Endometrium (tissue), 2 donors: ENCODE measurements around the gene PPP2R3A.

Source experiments
- FAIRE-seq: peaks from 2 replicates; lab custom pipeline; 2012; peaks lifted over from hg19 to GRCh38; lab: Jason Lieb, UNC
- donor health status: control.
- donor health status: control.

The PPP2R3A gene

DNA sequence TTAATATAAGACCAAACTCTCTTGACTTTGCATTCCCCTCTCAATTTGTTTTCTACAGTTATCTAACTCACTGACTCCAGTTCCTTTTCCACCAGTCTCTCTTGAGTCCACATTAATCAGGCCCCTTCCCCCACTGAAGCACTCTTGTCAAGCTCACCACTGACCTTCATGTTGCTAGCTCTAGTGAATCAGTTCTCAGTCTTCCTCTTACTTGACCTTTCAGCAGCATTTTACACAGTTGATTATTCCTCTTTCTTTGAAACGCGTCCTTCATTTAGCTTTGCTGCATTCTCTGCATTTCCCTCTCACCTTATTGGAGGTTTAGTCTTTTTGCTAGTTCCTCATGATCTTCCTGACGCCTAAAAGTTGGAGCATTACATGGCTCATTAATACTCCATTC lies 8.3 kb downstream of the PPP2R3A start:
- FAIRE-seq: no peak

DNA sequence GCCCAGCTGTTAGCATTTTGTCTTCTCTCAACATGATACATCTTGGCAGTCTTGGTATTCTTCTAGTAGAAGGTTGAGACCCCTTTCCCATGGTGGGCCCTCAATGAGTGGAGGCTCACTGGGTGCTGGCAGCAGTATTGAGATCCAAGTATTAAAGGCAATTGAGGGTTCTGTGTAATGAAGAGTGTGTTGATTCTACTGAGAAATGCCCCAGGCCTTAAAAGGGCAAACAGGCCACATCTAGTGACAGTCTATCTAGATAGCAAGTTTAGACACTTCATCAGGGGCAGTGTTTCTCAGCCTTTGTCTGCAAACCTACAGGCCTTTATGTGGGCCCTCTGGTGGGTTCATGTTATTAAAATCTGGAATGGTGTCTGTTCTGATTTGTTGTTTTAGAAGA lies 9.5 kb downstream of the PPP2R3A start:
- no peak for FAIRE-seq

- no peak for FAIRE-seq
Observed at GRCh38 chr3:135975536-135975935, 10.0 kb downstream of the PPP2R3A start.

- FAIRE-seq: no peak
Observed at GRCh38 chr3:135980343-135980742, 14.8 kb downstream of the PPP2R3A start.

DNA sequence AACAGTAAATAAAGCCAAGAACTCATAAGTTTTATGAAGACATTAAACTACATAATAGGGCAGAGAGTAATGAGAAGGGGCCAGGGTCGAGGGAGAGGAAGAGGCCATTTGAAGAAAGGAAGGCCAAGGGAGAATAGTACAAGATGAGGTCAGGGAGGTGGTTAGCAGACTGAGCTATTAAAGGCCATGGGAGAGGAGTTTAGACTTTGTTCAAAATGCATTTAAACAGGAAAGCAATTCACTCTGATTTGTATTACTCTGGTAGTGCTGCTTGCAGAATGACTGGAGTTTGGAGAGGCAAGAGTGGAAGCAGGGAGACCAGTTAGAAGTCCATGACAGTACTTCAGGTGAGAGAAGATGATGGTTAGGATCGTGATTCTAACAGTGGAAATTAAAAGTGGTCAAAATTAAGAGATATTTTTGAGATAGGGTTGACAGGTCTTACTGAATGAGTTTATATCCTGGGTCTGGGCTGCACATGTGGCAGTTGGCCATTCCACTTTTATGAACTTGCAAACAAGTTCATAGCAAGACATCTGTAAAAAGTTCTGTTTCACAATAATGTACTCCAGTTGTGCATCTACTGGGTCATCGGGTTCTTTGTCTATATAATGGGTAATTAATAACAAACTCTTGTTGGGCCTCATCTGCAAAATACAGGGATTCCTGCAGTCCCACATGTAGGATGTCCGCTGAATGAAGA lies 16.3 kb downstream of the PPP2R3A start:
- FAIRE-seq: peak; percentile 96

DNA sequence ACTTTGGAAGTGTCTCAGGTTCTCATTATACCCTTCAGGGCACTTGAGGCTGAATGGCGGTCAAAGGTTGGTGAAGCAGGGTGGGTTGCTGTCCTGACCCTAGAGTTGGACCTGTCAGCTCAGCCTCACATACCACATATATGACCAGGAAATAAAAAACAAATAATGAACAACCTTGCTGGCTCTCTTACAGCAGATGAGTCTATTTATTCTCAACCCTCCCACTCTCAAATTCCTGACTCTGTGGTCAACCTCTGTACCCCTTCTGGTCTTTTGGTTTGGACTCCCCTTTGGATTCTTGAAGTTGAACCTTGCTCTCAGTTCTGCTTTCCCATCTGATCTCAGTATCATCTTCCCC lies 16.9 kb downstream of the PPP2R3A start:
- FAIRE-seq: peak; percentile 57

DNA sequence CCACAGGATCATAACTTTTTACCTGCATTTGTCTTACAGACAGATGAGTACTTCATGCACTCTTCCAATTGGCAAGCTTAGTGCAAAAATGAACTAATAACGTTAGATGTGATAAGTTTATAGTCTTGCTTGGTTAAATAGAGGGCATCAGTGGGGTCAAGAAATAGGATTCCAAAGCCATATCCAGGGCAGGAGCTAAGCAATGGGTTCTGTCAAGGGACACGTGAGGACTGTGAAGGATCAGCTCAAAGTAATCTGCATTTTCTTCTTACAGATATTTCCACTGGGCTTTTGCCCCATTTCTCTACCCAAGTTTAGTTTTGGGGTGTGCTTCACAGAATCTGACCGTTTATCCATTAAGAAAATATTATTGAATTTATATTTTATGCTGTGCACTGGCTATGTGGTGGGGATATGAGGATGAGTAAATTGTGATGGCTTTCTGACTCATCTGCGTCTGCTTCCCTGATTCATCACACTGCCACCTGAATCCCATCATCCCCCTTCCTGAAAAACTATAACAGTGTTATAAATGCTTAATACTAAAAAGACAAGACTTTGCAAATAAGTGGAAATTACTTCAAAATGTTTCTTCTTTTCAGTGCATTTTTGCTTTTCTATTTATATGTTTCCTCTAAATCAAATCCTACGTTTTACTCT lies 17.5 kb downstream of the PPP2R3A start:
- no peak for FAIRE-seq

DNA sequence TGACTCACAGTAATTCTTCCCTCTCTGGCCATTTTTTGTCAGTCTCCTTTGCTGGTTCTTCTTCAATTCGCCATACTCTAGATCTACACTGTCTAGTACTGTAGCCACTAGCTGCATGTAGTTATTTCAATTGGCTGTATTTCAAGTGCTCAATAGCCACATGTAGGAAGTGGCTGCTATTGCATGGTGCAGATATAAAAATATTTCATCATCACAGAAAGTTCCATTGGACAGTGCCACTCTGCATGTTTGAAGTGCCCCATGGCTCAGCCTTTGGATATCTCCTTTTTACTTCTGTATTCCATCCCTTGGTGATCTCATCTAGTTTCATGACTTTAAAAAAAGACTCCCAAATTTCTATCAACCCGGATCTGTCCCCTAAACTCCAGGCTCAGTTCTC lies 22.1 kb downstream of the PPP2R3A start:
- no peak for FAIRE-seq

DNA sequence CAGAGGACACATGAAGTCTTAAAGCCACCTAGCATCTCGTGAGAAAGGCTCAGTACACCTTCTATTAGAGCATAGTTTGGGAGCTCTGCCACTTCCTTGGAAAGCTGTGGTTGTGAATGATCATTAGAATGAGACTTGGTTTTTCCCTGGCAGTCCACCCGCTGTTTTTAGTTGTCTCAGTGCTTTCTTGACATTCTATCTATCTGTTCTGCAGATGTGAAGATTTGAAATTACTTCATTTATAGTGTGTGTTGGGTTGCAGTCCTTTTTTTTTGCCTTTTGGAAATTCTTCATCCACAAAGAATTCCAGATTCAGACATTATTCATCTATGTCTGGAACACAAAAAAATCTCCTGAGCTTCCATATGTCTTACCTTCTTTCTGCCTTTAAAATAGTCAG lies 23.7 kb downstream of the PPP2R3A start:
- FAIRE-seq: no peak

DNA sequence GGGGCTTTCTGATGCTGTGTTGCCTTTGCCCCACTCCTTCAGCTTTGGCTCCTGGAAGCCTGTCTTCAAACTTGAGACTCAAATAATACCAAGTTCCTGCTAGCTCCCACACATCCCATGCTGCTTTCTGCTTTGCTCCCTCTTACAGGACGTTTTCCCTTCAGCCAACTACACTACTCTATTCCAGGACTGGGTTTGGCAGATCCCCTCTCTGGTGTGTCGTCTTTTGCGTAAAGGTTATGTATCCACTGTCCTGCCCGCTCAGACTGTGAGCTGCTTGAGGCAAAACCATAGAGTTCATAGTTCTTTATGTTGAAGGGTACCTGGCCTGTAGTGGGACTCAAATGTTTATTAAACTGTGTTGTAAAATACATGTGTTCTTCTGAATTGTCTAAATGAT lies 25.4 kb downstream of the PPP2R3A start:
- FAIRE-seq: no peak

DNA sequence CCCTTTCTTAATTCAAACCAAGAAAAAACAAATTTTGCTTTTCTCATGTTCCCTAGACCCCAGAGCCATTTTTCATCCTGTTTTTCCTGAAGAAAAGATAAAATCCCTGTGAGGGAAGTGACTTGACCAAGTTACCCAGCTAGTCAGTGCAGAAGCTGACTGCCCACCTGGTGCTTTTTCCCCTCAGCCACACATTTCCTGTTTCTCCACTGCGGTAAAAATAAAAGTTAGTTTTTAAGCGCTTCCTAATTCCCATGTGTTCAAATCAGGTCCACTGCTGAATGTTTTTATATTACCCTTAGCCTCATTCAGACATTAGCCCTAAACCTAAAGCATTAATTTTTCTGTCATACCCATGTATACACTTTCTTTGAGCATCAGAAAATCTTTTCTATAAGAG lies 26.1 kb downstream of the PPP2R3A start:
- no peak for FAIRE-seq

- FAIRE-seq: peak; percentile 8
Observed at GRCh38 chr3:135992072-135992471, 26.5 kb downstream of the PPP2R3A start.

DNA sequence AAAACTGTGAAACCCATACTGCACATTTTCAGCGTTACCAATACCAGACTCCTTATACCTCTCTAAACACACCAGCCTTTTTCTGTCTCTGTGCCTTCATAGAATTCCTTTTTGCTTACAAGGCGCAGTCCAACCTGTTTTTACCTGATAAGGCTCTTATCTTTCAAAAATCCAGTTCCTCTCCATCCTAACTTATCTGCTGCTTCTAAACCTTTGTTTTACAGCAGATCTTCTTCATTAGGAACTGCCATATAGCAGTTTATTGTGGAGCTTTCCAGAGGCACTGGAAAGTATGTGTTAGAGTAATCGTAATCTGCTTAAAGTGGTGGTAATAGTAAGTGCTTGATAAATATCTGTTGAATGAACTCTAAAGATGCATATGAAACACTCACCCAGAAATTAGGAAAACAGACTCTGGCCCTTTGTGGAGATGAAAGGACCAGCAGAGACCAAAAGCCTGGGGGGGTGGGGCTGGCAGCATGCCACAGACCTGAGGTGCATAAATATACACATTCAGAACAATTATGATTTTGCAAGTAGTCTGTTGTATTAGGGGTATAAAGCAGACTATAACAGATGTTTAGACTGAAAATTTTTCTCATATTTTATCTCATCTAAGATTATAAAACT lies 29.3 kb downstream of the PPP2R3A start:
- no peak for FAIRE-seq

DNA sequence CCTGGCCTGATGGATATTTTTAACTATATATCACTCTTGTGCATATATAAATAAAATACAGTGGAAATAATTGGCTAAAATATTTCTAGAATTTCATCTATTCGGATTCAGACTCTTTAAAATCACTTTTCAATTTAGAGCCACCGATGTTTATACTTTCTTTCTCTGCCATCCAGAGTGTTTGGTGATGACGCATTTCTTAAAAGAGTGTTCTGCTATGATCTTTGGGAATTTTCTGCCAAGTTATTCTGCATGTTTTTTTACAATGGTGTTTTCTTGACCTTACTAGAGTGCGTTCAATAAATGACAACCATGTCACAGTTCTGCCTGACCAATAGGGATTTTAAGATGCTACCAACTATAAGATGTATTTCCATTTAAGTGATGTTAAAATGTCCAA lies 30.2 kb downstream of the PPP2R3A start:
- FAIRE-seq: no peak

DNA sequence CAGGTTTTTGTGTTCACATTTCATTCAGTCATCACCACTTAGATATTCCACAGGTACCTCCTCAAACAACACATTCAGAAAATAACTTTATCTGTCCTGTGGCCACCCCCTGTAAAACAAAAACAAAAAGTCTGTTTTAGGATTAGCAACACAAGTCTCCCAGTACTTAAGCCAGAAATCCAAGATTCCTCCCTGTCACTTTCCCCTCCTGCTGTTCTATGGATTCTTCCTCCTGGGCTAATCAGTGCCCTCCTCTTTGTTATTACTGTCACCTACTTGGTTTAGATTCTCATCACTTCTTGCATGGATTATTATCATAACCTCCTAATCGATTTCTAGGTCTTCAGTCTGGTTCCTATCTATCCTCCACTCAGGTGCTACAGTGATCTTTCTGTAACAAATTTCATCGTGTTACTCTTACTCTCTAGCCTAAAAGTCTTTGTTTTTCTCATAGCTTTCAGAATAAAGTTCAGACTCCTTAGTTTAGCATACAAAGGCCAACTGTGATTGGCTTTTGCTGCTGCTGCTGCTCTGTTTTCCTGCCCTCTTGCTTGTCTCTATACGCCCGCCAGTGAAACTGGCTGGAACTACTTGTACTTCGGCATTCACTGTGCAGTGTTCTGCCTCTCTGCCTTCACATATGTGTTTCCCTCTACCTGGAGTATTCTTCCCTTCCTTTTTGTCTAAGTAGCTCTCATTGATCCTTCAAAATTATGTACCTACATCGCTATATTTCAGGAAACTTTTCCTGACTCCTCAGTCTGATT lies 32.2 kb downstream of the PPP2R3A start:
- no peak for FAIRE-seq

GRCh38 chr3:136008221-136008620 lies 42.7 kb downstream of the PPP2R3A start:
- no peak for FAIRE-seq

- FAIRE-seq: no peak
Observed at GRCh38 chr3:136008732-136009470, 43.4 kb downstream of the PPP2R3A start.

DNA sequence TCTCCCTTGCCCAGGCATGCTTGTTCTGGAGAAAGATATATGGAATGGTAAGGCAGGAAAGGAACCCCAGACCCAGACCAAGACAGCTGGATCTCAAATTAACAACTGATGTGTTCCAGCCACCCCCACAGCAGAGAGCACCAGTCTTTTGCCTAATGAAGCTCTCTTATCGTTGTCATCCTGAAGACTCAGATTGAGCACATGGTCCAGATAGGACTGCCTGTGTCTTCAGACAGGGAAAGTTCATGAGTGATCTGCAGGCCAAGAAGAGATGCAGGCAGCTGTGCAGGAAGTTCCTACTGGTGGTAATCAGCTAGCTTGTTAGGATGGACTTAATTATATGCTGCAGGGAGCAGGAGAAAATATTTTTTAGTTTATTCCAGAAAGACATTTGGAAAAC lies 53.3 kb downstream of the PPP2R3A start:
- no peak for FAIRE-seq

DNA sequence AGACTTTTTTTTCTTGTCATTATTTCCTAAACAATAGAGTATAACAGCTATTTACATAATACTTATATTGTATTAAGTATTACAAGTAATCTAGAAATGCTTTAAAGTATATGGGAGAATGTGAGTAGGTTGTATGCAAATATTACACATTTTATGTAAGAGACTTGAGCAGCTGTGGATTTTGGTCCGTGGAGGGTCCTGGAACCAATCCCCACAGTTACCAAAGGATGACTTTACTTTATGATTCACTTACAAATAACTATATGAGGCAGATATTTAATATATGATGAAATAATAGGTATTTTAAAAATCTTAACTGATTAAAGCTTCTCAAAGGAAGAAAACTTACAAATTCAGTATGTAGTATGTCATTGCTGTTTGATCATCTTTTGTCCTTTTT lies 56.3 kb downstream of the PPP2R3A start:
- FAIRE-seq: no peak

DNA sequence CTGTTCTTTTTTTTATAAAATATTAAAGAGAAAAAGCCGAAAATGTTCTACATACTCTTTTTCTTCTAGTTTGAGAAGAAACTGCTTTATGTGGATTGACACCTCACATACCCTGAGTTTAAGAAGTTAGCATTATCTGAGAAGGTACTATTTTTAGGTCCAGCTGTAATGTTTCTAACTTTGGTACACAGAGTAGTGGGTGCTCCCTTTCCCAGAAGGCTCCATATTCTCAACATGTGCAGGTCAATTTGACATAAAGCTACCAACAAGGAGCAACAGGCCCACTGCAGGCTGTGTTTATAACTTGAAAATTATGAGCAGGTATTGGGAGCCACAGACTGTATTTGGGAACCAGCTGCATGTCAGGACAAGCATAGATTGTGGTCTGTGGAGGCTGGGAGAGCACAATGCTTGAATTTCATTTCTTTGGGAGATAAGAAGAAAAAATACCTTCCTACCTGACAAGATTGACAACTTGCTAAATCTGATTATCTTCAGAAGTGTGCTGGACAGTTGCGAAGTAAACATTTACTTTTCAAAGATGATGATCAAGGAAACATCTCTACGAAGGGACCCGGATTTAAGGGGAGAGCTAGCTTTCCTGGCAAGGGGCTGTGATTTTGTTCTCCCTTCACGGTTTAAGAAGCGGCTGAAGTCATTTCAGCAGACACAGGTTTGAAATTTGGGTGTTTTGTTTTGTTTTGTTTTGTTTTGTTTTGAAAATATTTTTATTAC lies 57.2 kb downstream of the PPP2R3A start:
- no peak for FAIRE-seq

DNA sequence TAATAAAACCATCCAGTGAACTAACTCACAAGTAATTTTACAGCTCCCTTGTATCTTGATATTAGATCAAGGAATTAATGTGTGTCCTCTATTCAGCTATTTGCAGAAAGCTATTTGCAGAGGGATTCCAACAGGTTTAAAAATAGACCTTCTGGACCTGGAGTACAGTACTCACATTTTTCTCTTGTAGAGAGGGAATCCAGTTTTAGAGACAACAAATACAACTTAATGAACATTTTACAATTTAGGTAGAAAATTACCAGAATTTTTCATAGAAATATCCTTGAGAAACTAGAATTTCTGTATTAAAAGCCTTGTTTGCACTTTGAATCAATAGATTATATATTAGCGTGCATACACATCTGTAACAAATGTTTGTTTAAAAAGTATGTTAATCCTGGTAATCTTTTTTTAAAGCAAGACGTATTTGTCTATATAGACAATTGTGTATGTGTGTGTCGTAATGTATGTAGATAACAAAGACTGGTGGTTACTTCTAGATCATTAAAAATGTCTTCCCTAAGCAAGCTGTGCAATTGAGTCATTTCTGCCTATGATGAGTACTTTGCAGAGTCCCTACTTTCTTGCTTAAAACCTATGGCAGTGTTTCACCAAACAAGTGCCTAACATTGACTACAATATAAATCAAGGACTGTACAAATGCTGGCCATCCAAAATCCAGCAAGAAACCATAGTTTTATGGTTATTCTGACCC lies 57.9 kb downstream of the PPP2R3A start:
- FAIRE-seq: peak; percentile 99
